Kidney (tissue), 14 donors: Measurements from ENCODE around the gene STX8. TPM values are rescaled to one million over a fixed set of nuclear protein-coding genes. Genes with fewer than 3 reads are reported as not detected.
A peak's percentile ranks its signal among the peaks of the same experiment; 100 is the strongest.

ENCODE experiments used
- DNase-seq, 5 donors: peaks; one replicate each; pipeline ENCODE4 v3.0.0-alpha.2; 2013 to 2020
- FAIRE-seq: peaks from 2 replicates; lab custom pipeline; 2012; peaks lifted over from hg19 to GRCh38; lab: Jason Lieb, UNC
- H3K27ac ChIP-seq, 2 donors: one replicate each; pipeline ENCODE4 v1.7.0; 2013; ENCODE audit warnings: low read depth in 2 of 2, low read length in 2 of 2, inconsistent platforms in 1 of 2
- H3K27me3 ChIP-seq: one replicate; pipeline ENCODE4 v1.7.1; 2013; ENCODE audit warnings: low read length, inconsistent platforms; ENCODE audit not compliant: control insufficient read depth, insufficient read depth
- H3K36me3 ChIP-seq, 3 donors: one replicate each; pipeline versions ENCODE4 v1.7.0 to v1.7.1; 2013; ENCODE audit warnings: low read length in 3 of 3, control low read depth in 1 of 3, inconsistent platforms in 1 of 3; ENCODE audit not compliant: insufficient read depth in 3 of 3, control insufficient read depth in 2 of 3
- H3K4me1 ChIP-seq, 3 donors: one replicate each; pipeline versions ENCODE4 v1.7.0 to v1.7.1; 2013; ENCODE audit warnings: low read length in 3 of 3, inconsistent platforms in 1 of 3, low read depth in 1 of 3; ENCODE audit not compliant: control insufficient read depth in 2 of 3, insufficient read depth in 2 of 3
- H3K4me3 ChIP-seq, 3 donors: one replicate each; pipeline versions ENCODE4 v1.7.0 to v1.8.1; 2013; ENCODE audit warnings: low read length in 3 of 3, control low read depth in 1 of 3, inconsistent platforms in 1 of 3
- H3K9ac ChIP-seq, 3 donors: one replicate each; pipeline versions ENCODE4 v1.7.0 to v1.7.1; 2013; ENCODE audit warnings: low read length in 3 of 3, control low read depth in 1 of 3, inconsistent platforms in 1 of 3
- H3K9me3 ChIP-seq, 3 donors: one replicate each; pipeline versions ENCODE4 v1.7.0 to v1.7.1; 2013; ENCODE audit warnings: low read length in 3 of 3, control low read depth in 1 of 3, inconsistent platforms in 1 of 3; ENCODE audit not compliant: control insufficient read depth in 2 of 3, insufficient read depth in 1 of 3
- intact Hi-C: fragments of 100-400 bp; cut with DNase I; formaldehyde crosslinking; loops from one replicate; pipeline ENCODE4 v1.11.1; 2022
- polyA plus RNA-seq: library from polyadenylated mRNA; stranded (reverse); fragments of 350-450 nt; fragmentation: Illumina TruSeq; extraction: RNeasy Lipid Tissue Mini Kit (QIAGEN cat#74804); gene quantifications from one replicate; pipeline ENCODE4 v1.2.3, GENCODE V29; 2014; ENCODE audit warnings: low read depth, low replicate concordance; ENCODE audit not compliant: insufficient read depth
- total RNA-seq: library from RNA; stranded (reverse); fragmentation: NEBNext Ultra II Directional; extraction: Animal tissue kit (Norgen Biotek cat#: 25700); gene quantifications from one replicate; pipeline ENCODE4 v1.2.1, GENCODE V29; 2021
- TF ChIP-seq, protein P1 (sequence below): IDR thresholded peaks from 3 replicates; pipeline ENCODE4 v1.5.1; 2012; ENCODE audit warnings: mild to moderate bottlenecking, moderate library complexity, borderline replicate concordance; ENCODE audit not compliant: insufficient read depth; ENCODE audit errors: extremely low read depth
- donor health status: control.
- donor health status: control.
- donor health status: control.
- donor health status: control.
- donor health status: control.
- donor health status: DM: yes; HTN: yes; CAD: no.
- donor health status: Normal renal cell carcinoma (clear cell type).

The STX8 gene
- total and polyA plus RNA-seq, 2 donors from 2014 or later: 67.2 to 127 TPM

GRCh38 chr17:9363440-9364350 lies 211.9 kb downstream of the STX8 start:
- no peaks in the 10 kb centered on the region for H3K27me3 ChIP-seq
- H3K27ac ChIP-seq: no peak overlapping the region
- intact Hi-C loops: no loop called here
- FAIRE-seq (no peak), DNase-seq (no peak)
- H3K9me3 ChIP-seq: no peaks in the 10 kb centered on the region
- H3K4me3 ChIP-seq: no peak overlapping the region
- no peak overlapping the region for H3K9ac ChIP-seq
- H3K36me3 ChIP-seq: no peaks in the 10 kb centered on the region
- H3K4me1 ChIP-seq: no peaks in the 10 kb centered on the region
- TF ChIP-seq, protein P1, sequence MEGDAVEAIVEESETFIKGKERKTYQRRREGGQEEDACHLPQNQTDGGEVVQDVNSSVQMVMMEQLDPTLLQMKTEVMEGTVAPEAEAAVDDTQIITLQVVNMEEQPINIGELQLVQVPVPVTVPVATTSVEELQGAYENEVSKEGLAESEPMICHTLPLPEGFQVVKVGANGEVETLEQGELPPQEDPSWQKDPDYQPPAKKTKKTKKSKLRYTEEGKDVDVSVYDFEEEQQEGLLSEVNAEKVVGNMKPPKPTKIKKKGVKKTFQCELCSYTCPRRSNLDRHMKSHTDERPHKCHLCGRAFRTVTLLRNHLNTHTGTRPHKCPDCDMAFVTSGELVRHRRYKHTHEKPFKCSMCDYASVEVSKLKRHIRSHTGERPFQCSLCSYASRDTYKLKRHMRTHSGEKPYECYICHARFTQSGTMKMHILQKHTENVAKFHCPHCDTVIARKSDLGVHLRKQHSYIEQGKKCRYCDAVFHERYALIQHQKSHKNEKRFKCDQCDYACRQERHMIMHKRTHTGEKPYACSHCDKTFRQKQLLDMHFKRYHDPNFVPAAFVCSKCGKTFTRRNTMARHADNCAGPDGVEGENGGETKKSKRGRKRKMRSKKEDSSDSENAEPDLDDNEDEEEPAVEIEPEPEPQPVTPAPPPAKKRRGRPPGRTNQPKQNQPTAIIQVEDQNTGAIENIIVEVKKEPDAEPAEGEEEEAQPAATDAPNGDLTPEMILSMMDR: no peak

GRCh38 chr17:9361188-9361955 lies 214.2 kb downstream of the STX8 start:
- no peak for FAIRE-seq
- Histone ChIP-seq H3K27me3 (no peaks in the 10 kb centered on the region), H3K9ac (no peak overlapping the region), H3K4me1 (no peaks in the 10 kb centered on the region), H3K27ac (no peak overlapping the region), H3K9me3 (no peaks in the 10 kb centered on the region), H3K4me3 (no peak overlapping the region), H3K36me3 (no peaks in the 10 kb centered on the region)
- TF ChIP-seq, protein P1: no peak
- intact Hi-C loops: no loop called here
- DNase-seq: peak in 2 of 5 donors; percentile 17 to 32

DNA sequence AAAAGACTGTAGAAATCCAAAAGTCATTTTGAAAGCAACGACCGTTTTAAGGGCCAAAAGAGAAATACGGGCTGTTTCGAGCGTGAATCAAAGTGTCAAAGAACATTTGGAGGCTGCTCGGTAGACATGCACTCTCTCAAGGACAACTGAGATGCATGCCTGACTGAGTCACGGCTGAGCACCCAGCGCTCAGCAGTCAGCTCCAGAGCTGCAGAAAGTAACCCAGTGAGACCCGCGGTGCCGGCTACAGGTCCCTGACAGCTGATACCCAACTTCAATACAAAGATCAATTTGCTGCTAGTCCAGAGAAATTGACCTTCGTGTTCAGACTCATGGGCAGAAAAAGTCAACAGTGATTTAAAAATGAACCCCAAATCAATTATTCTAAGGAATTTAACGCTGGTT lies 214.9 kb downstream of the STX8 start:
- FAIRE-seq (no peak), DNase-seq (peak in 4 of 5 donors; percentile 36 to 75 (median 59))
- no peak overlapping the region for H3K4me3 ChIP-seq
- H3K9me3 ChIP-seq: no peaks in the 10 kb centered on the region
- no peaks in the 10 kb centered on the region for H3K36me3 ChIP-seq
- TF ChIP-seq, protein P1: no peak
- no peaks in the 10 kb centered on the region for H3K27me3 ChIP-seq
- H3K27ac ChIP-seq: no peak overlapping the region
- intact Hi-C loops: no loop called here
- no peak overlapping the region for H3K9ac ChIP-seq
- H3K4me1 ChIP-seq: no peaks in the 10 kb centered on the region
